Cardiac muscle cell (in vitro differentiated cells and primary cell): Measurements from ENCODE around the gene BICD2. TPM values are rescaled to one million over a fixed set of nuclear protein-coding genes. Genes with fewer than 3 reads are reported as not detected.
"Not testable (repeated sequence)": the region's sequence is repeated elsewhere in the genome, so short reads cannot be mapped to it uniquely, and the experiment has no call there.

Experiments
- DNase-seq, 2 donors: peaks; one replicate each; pipeline versions ENCODE4 v3.0.0 to v3.0.0-alpha.2; 2010 to 2017; ENCODE audit warnings: low read depth in 1 of 2, low spot score in 1 of 2
- H3K27ac ChIP-seq: fragments of 200-600 bp; sonication (generic); 2 replicates; pipeline ENCODE4 v1.5.1; 2016
- H3K27me3 ChIP-seq: fragments of 200-600 bp; sonication (generic); 2 replicates; pipeline ENCODE4 v1.6.0; 2016; ENCODE audit warnings: control low read depth
- H3K36me3 ChIP-seq: fragments of 200-600 bp; sonication (generic); 2 replicates; pipeline ENCODE4 v1.5.1; 2016; ENCODE audit warnings: control low read depth
- H3K4me1 ChIP-seq: fragments of 200-600 bp; sonication (generic); 2 replicates; pipeline ENCODE4 v1.8.1; 2017; ENCODE audit warnings: low read depth, mild to moderate bottlenecking, mixed run types
- H3K4me3 ChIP-seq: fragments of 200-600 bp; sonication (generic); 2 replicates; pipeline ENCODE4 v1.5.1; 2016; ENCODE audit warnings: mild to moderate bottlenecking
- H3K9me3 ChIP-seq: fragments of 200-600 bp; sonication (generic); 2 replicates; pipeline ENCODE4 v1.5.1; 2017; ENCODE audit warnings: low read depth, mild to moderate bottlenecking, control low read depth
- CTCF ChIP-seq: IDR thresholded peaks from 2 replicates; pipeline ENCODE4 v1.5.1; 2012; ENCODE audit warnings: low read depth, mild to moderate bottlenecking, low read length
- polyA plus RNA-seq: library from polyadenylated mRNA; unstranded; fragments of >200 nt; fragmentation: Nextera tagmentation; extraction: Ambion mirVana; gene quantifications from 2 replicates; pipeline ENCODE4 v1.2.1, GENCODE V29; 2016
- total RNA-seq: library from RNA; depleted of rRNA; stranded (reverse); fragments of >200 nt; gene quantifications from 2 replicates; pipeline ENCODE4 v1.2.3, GENCODE V29; 2016

BICD2 gene
- total and polyA plus RNA-seq, 2 experiments from 2014 or later, result 19.0 to 36.5 TPM

- no peak for TF ChIP-seq CTCF
- H3K36me3 ChIP-seq, result no peaks in the 10 kb centered on the region
- DNase-seq, result no peak
- no peak overlapping the region for H3K27ac ChIP-seq
- no peaks in the 10 kb centered on the region for H3K27me3 ChIP-seq
- H3K4me3 ChIP-seq, result no peak overlapping the region
- no peaks in the 10 kb centered on the region for H3K9me3 ChIP-seq
- peaks cover 7% of the 10 kb centered on the region for H3K4me1 ChIP-seq
These were observed 4.7 kb upstream of the BICD2 start for GRCh38 chr9:92769286-92769685.

GRCh38 chr9:92768816-92769215 lies 4.2 kb upstream of the BICD2 start:
- H3K27ac ChIP-seq, H3K27me3 ChIP-seq, H3K4me1 ChIP-seq, H3K9me3 ChIP-seq, H3K4me3 ChIP-seq, H3K36me3 ChIP-seq, DNase-seq: not testable (repeated sequence)

GRCh38 chr9:92767066-92768054 lies 2.7 kb upstream of the BICD2 start:
- H3K4me1 ChIP-seq, result peaks cover 13% of the 10 kb centered on the region
- H3K27ac ChIP-seq, result no peak overlapping the region
- TF ChIP-seq CTCF, result no peak
- no peak for DNase-seq
- no peaks in the 10 kb centered on the region for H3K27me3 ChIP-seq
- no peak overlapping the region for H3K4me3 ChIP-seq
- no peaks in the 10 kb centered on the region for H3K36me3 ChIP-seq
- no peaks in the 10 kb centered on the region for H3K9me3 ChIP-seq

GRCh38 chr9:92764988-92765936 lies 629 bp upstream of the BICD2 start:
- peak; percentile 95 for TF ChIP-seq CTCF
- Histone ChIP-seq H3K9me3 (no peaks in the 10 kb centered on the region), H3K27me3 (no peaks in the 10 kb centered on the region), H3K4me3 (peak overlapping the region; percentile 49), H3K4me1 (peaks cover 13% of the 10 kb centered on the region), H3K27ac (peak overlapping the region; percentile 98), H3K36me3 (no peaks in the 10 kb centered on the region)
- DNase-seq, result peak; percentile 91 to 99

GRCh38 chr9:92763721-92764380 lies 782 bp downstream of the BICD2 start:
- no peak for TF ChIP-seq CTCF
- Histone ChIP-seq H3K4me1 (peaks cover 13% of the 10 kb centered on the region), H3K27ac (peak overlapping the region; percentile 7), H3K27me3 (no peaks in the 10 kb centered on the region), H3K9me3 (no peaks in the 10 kb centered on the region), H3K36me3 (no peaks in the 10 kb centered on the region), H3K4me3 (peak overlapping the region; percentile 97)
- DNase-seq, result peak in 1 of 2 donors; percentile 66
